Neutrophil (primary cell): Measurements from ENCODE around the gene RNF220.

ENCODE experiments used
- H3K27ac ChIP-seq: fragments of 200-600 bp; sonication (generic); 2 replicates; pipeline ENCODE4 v1.5.1; 2016; ENCODE audit warnings: mild to moderate bottlenecking, moderate library complexity
- H3K27me3 ChIP-seq: fragments of 200-600 bp; sonication (generic); 2 replicates; pipeline ENCODE4 v1.6.0; 2016; ENCODE audit warnings: mild to moderate bottlenecking
- H3K36me3 ChIP-seq: fragments of 200-600 bp; sonication (generic); 2 replicates; pipeline ENCODE4 v1.5.1; 2017
- H3K4me1 ChIP-seq, 2 experiments: fragments of 200-600 bp in 1 of 2; sonication (generic) in 1 of 2; 1 replicate in 1 of 2; 2 replicates in 1 of 2; pipeline versions ENCODE4 v1.5.1 to v1.6.1; 2013 to 2016; ENCODE audit warnings: low read depth in 1 of 2, low read length in 1 of 2, mild to moderate bottlenecking in 1 of 2, moderate library complexity in 1 of 2; ENCODE audit not compliant: control insufficient read depth in 1 of 2, insufficient read depth in 1 of 2
- H3K4me3 ChIP-seq, 2 experiments: fragments of 200-600 bp in 1 of 2; sonication (generic) in 1 of 2; 1 replicate in 1 of 2; 2 replicates in 1 of 2; pipeline ENCODE4 v1.5.1; 2013 to 2016; ENCODE audit warnings: low read depth in 1 of 2, low read length in 1 of 2, mild to moderate bottlenecking in 1 of 2, moderate library complexity in 1 of 2
- H3K9me3 ChIP-seq: fragments of 200-600 bp; sonication (generic); 2 replicates; pipeline ENCODE4 v1.5.1; 2016
- CTCF ChIP-seq: fragments of 200-600 bp; sonication (generic); IDR thresholded peaks from 2 replicates; pipeline ENCODE4 v1.5.1; 2016; ENCODE audit warnings: antibody characterized with exemption

Gene RNF220

GRCh38 chr1:44576456-44577150 lies 171.5 kb downstream of the RNF220 start:
- H3K27me3 ChIP-seq, result no peaks in the 10 kb centered on the region

GRCh38 chr1:44581205-44581604 lies 176.2 kb downstream of the RNF220 start:
- Histone ChIP-seq H3K9me3 (no peaks in the 10 kb centered on the region), H3K27me3 (no peaks in the 10 kb centered on the region), H3K4me3 (no peak overlapping the region), H3K4me1 (no peaks in the 10 kb centered on the region), H3K36me3 (no peaks in the 10 kb centered on the region), H3K27ac (no peak overlapping the region)
- TF ChIP-seq CTCF, result no peak

More at GRCh38 chr1:44576456-44577150, 171.5 kb downstream of the RNF220 start:
- Histone ChIP-seq H3K27ac (no peak overlapping the region), H3K36me3 (no peaks in the 10 kb centered on the region), H3K4me3 (no peak overlapping the region), H3K9me3 (no peaks in the 10 kb centered on the region), H3K4me1 (no peaks in the 10 kb centered on the region)
- no peak for TF ChIP-seq CTCF

GRCh38 chr1:44584167-44584566 lies 179.1 kb downstream of the RNF220 start:
- no peak for TF ChIP-seq CTCF
- H3K4me1 ChIP-seq, result no peaks in the 10 kb centered on the region
- H3K36me3 ChIP-seq, result no peaks in the 10 kb centered on the region
- H3K9me3 ChIP-seq, result no peaks in the 10 kb centered on the region
- H3K27me3 ChIP-seq, result no peaks in the 10 kb centered on the region
- no peak overlapping the region for H3K27ac ChIP-seq
- no peak overlapping the region for H3K4me3 ChIP-seq

GRCh38 chr1:44585315-44585920 lies 180.4 kb downstream of the RNF220 start:
- Histone ChIP-seq H3K4me3 (no peak overlapping the region), H3K4me1 (no peaks in the 10 kb centered on the region), H3K27ac (no peak overlapping the region), H3K36me3 (no peaks in the 10 kb centered on the region), H3K9me3 (no peaks in the 10 kb centered on the region), H3K27me3 (no peaks in the 10 kb centered on the region)
- no peak for TF ChIP-seq CTCF

- Histone ChIP-seq H3K4me1 (no peaks in the 10 kb centered on the region), H3K4me3 (no peak overlapping the region), H3K9me3 (no peaks in the 10 kb centered on the region), H3K27me3 (no peaks in the 10 kb centered on the region), H3K27ac (no peak overlapping the region), H3K36me3 (no peaks in the 10 kb centered on the region)
- TF ChIP-seq CTCF, result no peak
Measured at GRCh38 chr1:44587796-44588460, 182.9 kb downstream of the RNF220 start.
